Measurements from ENCODE around the gene TBX10.
"Not testable (repeated sequence)": the region's sequence is repeated elsewhere in the genome, so short reads cannot be mapped to it uniquely, and the experiment has no call there.

Gene TBX10

GRCh38 chr11:67662835-67663531, 23.4 kb upstream of the TBX10 start:
- no peak for DNase-seq (ENCODE audit: low spot score)
- TF ChIP-seq CTCF (IDR thresholded peaks at IDR 0.05; ENCODE audit: extremely low read depth, missing control alignments) = no peak

GRCh38 chr11:67662142-67662834, 22.7 kb upstream of the TBX10 start:
- TF ChIP-seq CTCF (IDR thresholded peaks at IDR 0.05; ENCODE audit: extremely low read depth, missing control alignments) = no peak
- DNase-seq (ENCODE audit: low spot score) = no peak

GRCh38 chr11:67660752-67661151, 21.2 kb upstream of the TBX10 start:
- not testable (repeated sequence) for DNase-seq (ENCODE audit: low spot score)

GRCh38 chr11:67659651-67660165, 20.1 kb upstream of the TBX10 start:
- not testable (repeated sequence) for DNase-seq (ENCODE audit: low spot score)

GRCh38 chr11:67657300-67657699, 17.7 kb upstream of the TBX10 start:
- no peak for TF ChIP-seq CTCF (IDR thresholded peaks at IDR 0.05; ENCODE audit: extremely low read depth, missing control alignments)

GRCh38 chr11:67656278-67656922, 16.8 kb upstream of the TBX10 start:
- TF ChIP-seq CTCF (IDR thresholded peaks at IDR 0.05; ENCODE audit: extremely low read depth, missing control alignments) = no peak

More at GRCh38 chr11:67657300-67657699, 17.7 kb upstream of the TBX10 start:
- DNase-seq (ENCODE audit: low spot score) = no peak

GRCh38 chr11:67654225-67654624, 14.7 kb upstream of the TBX10 start:
- no peak for TF ChIP-seq CTCF (IDR thresholded peaks at IDR 0.05; ENCODE audit: extremely low read depth, missing control alignments)
- no peak for DNase-seq (ENCODE audit: low spot score)

More at GRCh38 chr11:67656278-67656922, 16.8 kb upstream of the TBX10 start:
- no peak for DNase-seq (ENCODE audit: low spot score)

Measured in GM20000 (cell line).